Measurements from ENCODE around the gene RAB11FIP3. TPM values are rescaled to one million over a fixed set of nuclear protein-coding genes. Genes with fewer than 3 reads are reported as not detected.

The RAB11FIP3 gene
- total and polyA plus RNA-seq, 8 donors, result 6.7 to 102 (median 18.1) TPM

- WGBS, 5 donors, result 78 to 93% (median 87%) methylated on average over 6 of the region's 6 CpGs
- Histone ChIP-seq H3K4me3 (no peak overlapping the region), H3K36me3 (peaks cover 0 to 54% (median 36%) of the 10 kb centered on the region in 4 donors), H3K4me1 (no peaks in the 10 kb centered on the region), H3K27ac (no peak overlapping the region), H3K9me3 (no peaks in the 10 kb centered on the region), H3K27me3 (no peaks in the 10 kb centered on the region)
- intact Hi-C loops (cut with DNase I; ENCODE audit: low total_unique reads), result no loop called here
- no peak for DNase-seq
- no peak for TF ChIP-seq EP300 (IDR thresholded peaks at IDR 0.05)
- TF ChIP-seq, protein P1, sequence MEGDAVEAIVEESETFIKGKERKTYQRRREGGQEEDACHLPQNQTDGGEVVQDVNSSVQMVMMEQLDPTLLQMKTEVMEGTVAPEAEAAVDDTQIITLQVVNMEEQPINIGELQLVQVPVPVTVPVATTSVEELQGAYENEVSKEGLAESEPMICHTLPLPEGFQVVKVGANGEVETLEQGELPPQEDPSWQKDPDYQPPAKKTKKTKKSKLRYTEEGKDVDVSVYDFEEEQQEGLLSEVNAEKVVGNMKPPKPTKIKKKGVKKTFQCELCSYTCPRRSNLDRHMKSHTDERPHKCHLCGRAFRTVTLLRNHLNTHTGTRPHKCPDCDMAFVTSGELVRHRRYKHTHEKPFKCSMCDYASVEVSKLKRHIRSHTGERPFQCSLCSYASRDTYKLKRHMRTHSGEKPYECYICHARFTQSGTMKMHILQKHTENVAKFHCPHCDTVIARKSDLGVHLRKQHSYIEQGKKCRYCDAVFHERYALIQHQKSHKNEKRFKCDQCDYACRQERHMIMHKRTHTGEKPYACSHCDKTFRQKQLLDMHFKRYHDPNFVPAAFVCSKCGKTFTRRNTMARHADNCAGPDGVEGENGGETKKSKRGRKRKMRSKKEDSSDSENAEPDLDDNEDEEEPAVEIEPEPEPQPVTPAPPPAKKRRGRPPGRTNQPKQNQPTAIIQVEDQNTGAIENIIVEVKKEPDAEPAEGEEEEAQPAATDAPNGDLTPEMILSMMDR (IDR thresholded peaks at IDR 0.05), result no peak
- no peak for TF ChIP-seq POLR2AphosphoS5 (IDR thresholded peaks at IDR 0.05)
- TF ChIP-seq POLR2A (IDR thresholded peaks at IDR 0.05), result no peak
Observed at GRCh38 chr16:507996-508395, 82.5 kb downstream of the RAB11FIP3 start.

DNA sequence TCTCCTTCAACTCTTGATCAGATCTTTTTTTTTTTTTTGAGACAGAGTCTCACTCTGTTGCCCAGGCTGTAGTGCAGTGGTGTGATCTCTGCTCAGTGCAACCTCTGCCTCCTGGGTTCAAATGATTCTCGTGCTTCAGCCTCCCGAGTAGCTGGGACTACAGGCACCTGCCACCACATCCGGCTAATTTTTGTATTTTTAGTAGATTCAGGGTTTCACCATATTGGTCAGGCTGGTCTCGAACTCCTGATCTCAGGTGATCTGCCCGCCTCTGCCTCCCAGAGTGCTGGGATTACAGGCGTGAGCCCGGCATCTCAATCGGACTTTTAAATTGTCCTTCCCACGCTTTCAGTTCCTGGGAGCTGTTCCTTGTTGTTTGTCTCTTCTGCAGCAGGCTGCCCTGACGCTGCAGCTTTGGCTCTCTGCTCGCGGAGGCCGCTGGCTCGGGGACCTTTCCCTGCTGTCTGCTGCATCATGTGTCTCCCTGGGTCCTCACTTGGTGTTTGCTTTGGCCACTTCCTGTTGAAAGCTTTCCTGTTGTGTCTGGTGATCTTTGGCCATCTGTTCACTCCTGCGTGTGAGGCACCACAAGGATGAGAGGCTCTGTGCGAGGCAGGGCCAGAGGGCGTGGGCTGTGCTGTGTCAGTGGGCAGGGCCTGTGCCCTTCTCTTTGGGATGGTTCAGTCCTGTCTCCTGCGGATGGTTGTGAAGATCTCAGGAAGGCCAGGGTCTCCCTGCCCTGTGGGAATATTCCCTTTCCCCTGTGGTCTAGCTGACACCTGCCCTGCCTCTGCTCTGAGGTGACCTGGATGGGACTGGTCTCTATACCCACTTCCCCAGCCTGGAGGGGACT lies 83.7 kb downstream of the RAB11FIP3 start:
- no peaks in the 10 kb centered on the region for H3K4me1 ChIP-seq
- H3K4me3 ChIP-seq, result no peak overlapping the region
- TF ChIP-seq POLR2AphosphoS5 (IDR thresholded peaks at IDR 0.05), result no peak
- no peak for TF ChIP-seq POLR2A (IDR thresholded peaks at IDR 0.05)
- no peak for TF ChIP-seq EP300 (IDR thresholded peaks at IDR 0.05)
- TF ChIP-seq, protein P1 (IDR thresholded peaks at IDR 0.05), result no peak
- no peaks in the 10 kb centered on the region for H3K27me3 ChIP-seq
- DNase-seq, result peak in 1 of 2 donors; percentile 67
- 67 to 85% (median 84%) methylated on average over 16 to 18 of the region's 18 CpGs for WGBS, 5 donors
- intact Hi-C loops (cut with DNase I; ENCODE audit: low total_unique reads), result no loop called here
- H3K36me3 ChIP-seq, result peaks cover 0 to 52% (median 38%) of the 10 kb centered on the region in 4 donors
- no peak overlapping the region for H3K27ac ChIP-seq
- H3K9me3 ChIP-seq, result no peaks in the 10 kb centered on the region

DNA sequence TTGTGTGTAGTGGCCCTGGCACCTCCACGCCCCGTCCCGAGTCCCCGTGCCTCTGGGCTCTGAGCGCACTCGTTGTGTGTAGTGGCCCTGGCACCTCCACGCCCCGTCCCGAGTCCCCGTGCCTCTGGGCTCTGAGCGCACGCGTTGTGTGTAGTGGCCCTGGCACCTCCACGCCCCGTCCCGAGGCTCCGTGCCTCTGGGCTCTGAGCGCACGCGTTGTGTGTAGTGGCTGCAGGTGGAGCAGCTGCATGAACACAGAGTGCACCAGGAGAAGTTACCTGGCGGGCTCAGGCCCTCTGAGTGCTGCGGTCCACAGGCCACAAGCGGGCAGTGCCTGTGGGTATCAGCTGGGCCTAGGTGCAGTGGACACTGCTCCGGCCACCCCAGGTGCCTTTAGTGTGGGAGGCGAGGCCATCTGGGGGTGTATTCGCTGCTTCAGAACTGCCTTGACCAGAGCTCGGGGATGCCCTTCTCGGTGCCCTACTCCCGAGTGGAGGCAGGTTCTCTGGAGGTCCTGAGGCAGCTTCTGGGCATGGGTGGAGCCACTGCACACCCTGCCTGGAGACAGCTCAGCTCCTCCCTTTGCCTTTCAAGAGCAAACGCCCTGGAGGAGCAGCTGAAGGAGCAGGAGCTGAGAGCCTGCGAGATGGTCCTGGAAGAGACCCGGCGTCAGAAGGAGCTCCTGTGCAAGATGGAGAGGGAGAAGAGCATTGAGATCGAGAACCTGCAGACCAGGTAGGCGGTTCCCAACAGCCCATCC lies 84.8 kb downstream of the RAB11FIP3 start:
- no peak overlapping the region for H3K4me3 ChIP-seq
- no peaks in the 10 kb centered on the region for H3K27me3 ChIP-seq
- 87 to 97% (median 94%) methylated on average over 12 to 35 of the region's 35 CpGs for WGBS, 5 donors
- DNase-seq, result no peak
- TF ChIP-seq EP300 (IDR thresholded peaks at IDR 0.05) (no peak), POLR2A (IDR thresholded peaks at IDR 0.05) (no peak), POLR2AphosphoS5 (IDR thresholded peaks at IDR 0.05) (no peak)
- TF ChIP-seq, protein P1 (IDR thresholded peaks at IDR 0.05), result no peak
- H3K4me1 ChIP-seq, result no peaks in the 10 kb centered on the region
- H3K36me3 ChIP-seq, result peaks cover 0 to 56% (median 45%) of the 10 kb centered on the region in 4 donors
- intact Hi-C loops (cut with DNase I; ENCODE audit: low total_unique reads), result no loop called here
- no peaks in the 10 kb centered on the region for H3K9me3 ChIP-seq
- no peak overlapping the region for H3K27ac ChIP-seq

DNA sequence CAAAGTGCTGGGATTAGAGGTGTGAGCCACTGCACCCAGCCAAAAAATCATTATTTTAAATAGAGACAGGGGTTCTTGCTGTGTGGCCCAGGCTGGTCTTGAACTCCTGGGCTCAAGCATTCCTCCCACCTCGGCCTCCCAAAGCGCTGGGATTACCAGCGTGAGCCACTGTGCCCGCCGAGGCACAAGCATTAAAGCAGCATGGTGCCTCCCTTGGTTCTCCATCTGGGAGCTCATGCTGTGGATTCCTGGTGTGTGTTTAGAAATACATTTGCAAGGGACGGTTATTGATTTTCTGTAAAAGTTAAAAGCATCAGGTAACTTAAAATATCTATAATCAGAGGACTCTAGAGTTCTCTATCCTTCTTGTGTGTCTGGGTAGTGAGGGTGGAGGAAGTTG lies 87.4 kb downstream of the RAB11FIP3 start:
- intact Hi-C loops (cut with DNase I; ENCODE audit: low total_unique reads), result no loop called here
- DNase-seq, result no peak
- Histone ChIP-seq H3K27me3 (no peaks in the 10 kb centered on the region), H3K9me3 (no peaks in the 10 kb centered on the region), H3K4me3 (no peak overlapping the region), H3K4me1 (no peaks in the 10 kb centered on the region), H3K36me3 (peaks cover 4 to 65% (median 49%) of the 10 kb centered on the region in 4 donors), H3K27ac (no peak overlapping the region)
- 89 to 97% (median 94%) methylated on average over 1 to 6 of the region's 6 CpGs for WGBS, 5 donors
- TF ChIP-seq EP300 (IDR thresholded peaks at IDR 0.05) (no peak), POLR2A (IDR thresholded peaks at IDR 0.05) (no peak), POLR2AphosphoS5 (IDR thresholded peaks at IDR 0.05) (no peak)
- TF ChIP-seq, protein P1 (IDR thresholded peaks at IDR 0.05), result no peak

Data from stomach (tissue), 9 donors.